Measurements from ENCODE around the gene GSPT1.
"Not testable (repeated sequence)": the region's sequence is repeated elsewhere in the genome, so short reads cannot be mapped to it uniquely, and the experiment has no call there.

The GSPT1 gene

DNA sequence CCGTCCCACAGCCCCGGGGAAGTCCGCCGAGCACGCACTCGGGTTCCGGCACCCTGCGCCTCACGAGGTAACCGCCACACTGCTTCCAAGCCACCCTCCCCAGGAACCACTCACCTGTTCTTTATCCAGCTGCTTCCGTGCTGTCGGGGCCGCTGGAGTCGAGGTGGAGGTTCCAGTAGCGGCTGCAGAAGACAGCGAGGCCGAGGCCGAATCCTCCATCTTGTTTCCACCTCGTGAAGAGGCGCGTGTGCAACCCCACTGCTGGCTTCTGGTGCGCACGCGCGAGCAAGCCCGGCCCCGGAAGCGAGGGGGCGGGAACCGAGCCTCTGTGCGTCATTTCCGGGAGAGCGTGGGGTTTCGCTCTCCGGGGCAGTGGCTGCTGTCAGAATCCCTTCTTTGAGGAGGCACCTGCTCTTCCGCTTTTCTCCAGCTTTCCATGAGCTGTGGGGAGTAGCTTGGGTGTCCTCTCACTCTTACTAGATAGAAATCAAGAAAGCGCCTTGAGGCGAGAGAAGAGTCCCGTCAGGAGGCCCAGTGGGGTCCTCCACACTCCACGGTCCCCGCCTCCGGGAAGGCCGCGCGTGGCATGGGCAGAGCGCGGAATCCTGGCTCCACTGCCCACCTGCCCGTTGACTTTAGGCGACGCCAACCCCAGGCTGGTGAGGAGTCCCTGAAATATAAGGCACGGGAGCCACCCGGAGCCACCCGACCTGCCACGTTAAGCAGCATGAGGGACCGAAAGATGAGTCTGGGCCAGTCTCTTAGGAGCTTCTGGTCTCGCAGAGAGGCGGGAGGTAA, 64.3 kb downstream of the GSPT1 start, which contains the start of gene RSL1D1:
TSS of gene RSL1D1 (minus strand) at position 249 of the 798 bp plus-strand sequence. CDS start at position 219, 30 bp downstream.
- peak; percentile 81 for DNase-seq

DNA sequence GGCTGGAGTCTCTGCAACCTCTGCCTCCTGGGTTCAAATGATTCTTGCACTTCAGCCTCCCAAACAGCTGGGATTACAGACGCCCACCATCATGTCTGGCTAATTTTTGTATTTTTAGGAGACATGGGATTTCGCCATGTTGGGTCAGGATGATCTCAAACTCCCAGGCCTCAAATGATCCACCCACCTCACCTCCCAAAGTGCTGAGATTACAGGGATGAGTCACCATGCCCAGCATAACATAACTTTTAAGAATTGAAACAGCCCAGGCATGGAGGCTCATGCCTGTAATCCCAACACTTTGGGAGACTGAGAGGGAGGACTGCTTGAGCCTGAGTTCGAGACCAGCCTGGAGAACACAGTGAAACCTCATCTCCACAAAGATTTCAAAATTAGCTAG, 66.9 kb downstream of the GSPT1 start:
- no peak for DNase-seq

DNA sequence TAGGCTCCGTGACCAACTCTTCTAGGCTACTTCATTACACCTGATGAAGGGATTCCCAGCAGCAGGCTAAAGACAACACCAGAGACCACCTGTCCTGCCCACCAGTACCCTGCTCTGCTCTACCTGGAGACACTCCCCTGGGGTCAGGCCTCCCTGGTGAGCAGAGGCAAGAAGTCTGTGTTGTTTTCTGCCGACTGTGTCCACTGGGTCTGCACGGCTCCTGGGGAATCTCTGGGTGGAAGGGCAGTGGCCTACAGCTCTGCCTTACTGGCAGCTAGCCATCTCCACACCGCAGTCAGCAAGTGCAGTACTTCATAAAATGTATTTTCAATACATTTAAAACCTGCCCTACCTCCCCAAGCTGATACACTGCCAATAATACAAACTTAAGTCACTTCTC, 71.3 kb downstream of the GSPT1 start:
- DNase-seq, result no peak

DNA sequence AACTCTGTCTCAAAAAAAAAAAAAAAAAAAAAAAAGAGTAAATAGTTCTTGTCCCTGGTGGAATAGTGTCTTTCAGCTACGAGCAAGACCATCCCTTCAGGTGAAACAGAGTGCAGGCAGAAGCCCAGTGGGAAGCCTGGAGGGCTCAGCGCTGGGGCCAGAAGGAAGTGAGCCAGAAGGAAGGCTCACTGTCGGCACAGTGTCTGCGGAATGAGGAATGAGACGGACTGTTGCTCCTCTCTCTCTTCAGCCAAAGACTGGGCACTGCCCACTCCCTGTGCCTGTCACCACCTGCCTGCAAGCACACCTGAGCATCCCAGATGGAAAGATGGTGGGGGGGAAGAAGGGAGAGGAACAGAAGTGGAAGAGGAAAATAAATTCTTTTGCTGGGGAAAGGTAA, 71.9 kb downstream of the GSPT1 start:
- no peak for DNase-seq

DNA sequence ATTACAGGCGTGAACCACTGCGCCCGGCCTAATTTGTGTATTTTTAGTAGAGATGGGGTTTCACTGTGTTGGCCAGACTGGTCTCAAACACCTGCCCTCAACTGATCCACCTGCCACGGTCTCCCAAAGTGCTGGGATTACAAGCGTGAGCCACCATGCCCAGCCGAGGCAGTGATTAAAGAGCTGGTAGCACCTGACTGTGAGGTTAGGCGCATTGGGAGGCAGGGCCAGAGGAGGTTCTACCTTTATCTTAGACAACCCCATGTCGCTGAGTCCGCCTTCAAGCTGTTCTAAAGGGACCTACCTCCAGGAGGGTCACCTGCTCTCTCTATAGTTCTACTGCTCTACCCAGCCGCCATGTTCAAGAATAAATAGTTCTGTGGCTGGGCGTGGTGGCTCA, 72.5 kb downstream of the GSPT1 start:
- DNase-seq, result no peak

DNA sequence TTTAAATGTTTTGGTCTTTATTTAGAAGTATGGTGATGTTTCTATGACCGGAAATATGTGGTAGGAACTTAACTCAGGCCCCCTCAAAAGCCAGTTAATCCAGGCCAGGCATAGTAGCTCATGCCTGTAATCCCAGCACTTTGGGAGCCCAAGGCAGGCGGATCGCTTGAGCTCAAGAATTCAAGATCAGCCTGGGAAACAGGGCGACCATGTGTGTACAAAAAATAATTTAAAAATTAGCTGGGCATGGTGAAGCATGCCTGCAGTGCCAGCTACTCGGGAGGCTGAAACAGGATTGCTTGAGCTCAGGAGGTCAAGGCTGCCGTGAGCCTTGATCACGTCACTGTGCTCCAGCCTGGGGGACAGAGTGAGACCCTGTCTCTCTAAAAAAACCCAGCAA, 74.7 kb downstream of the GSPT1 start:
- no peak for DNase-seq

DNA sequence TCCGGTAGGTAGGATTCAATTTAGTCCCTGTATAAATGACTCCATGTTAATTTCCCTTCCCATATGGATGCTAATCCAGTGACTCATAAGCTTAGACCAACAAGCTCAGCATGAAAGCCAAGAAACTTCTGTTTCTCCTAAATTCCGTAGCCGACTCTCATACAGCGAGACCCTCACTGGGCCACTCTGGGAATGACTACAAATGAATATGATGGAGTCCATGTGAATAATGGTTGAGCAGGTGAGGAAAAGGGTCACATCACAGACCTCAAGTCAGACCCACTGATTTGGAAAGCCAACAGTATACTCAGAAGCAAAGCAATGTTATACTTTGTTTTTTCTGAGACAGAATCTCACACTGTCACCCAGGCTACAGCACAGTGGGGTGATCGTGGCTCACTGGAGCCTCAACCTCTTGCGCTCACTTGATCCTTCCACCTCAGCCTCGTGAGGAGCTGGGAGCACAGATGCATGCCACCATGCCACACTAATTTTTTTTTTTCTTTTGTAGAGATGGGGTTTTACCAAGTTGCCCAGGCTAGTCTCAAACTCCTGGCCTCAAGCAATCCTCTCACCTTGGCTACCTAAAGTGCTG, 79.0 kb downstream of the GSPT1 start:
- DNase-seq, result no peak

DNA sequence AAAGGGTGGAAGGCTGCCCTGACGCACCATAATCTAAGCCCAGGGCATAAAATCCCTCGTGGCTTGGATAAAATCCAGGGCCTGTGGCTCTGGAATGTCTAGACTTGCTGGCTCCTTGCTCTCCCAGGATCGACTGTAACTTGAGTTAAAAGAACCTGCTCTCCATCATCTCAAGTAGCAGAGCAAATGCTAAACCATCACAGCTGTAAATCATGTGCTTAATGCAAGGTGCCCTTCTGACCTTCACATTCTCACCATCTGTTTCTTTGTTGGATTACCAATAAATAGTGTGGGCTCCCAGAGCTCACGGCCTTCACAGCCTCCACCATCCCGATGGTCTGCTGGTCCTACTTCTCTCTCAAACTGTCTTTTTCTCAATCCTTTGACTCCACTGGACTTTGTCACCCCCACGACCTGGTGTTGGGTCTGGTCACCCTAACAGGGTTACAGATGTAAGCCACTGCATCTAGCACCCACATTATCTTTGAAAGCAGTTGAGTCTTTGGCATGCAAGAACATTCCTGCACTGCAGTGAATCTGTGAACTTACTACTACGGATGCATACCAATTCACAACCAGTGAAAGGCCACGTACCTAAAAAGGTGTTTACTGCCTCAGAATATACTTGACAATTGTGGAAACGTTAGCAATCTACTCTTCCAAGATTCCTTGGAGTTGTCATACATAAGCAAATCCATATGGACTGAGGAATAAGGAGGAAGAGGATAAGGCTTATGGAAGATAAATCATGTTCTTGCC, 79.7 kb downstream of the GSPT1 start:
- no peak for DNase-seq

DNA sequence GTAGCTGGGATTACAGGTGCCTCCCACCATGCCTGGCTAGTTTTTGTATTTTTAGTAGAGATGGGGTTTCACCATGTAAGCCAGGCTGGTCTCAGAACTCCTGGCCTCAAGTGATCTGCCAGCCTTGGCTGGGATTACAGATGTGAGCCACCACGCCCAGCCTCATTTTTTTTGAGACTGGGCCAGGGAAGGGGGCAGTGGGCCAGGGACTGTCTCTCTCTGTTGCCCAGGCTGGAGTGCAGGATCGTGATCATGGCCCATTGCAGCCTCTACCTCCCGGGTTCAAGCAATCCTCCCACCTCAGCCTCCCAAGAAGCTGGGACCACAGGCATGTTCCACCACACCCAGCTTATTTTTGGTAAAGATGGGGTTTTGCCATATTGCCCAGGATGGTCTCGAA, 80.4 kb downstream of the GSPT1 start:
- DNase-seq, result no peak

DNA sequence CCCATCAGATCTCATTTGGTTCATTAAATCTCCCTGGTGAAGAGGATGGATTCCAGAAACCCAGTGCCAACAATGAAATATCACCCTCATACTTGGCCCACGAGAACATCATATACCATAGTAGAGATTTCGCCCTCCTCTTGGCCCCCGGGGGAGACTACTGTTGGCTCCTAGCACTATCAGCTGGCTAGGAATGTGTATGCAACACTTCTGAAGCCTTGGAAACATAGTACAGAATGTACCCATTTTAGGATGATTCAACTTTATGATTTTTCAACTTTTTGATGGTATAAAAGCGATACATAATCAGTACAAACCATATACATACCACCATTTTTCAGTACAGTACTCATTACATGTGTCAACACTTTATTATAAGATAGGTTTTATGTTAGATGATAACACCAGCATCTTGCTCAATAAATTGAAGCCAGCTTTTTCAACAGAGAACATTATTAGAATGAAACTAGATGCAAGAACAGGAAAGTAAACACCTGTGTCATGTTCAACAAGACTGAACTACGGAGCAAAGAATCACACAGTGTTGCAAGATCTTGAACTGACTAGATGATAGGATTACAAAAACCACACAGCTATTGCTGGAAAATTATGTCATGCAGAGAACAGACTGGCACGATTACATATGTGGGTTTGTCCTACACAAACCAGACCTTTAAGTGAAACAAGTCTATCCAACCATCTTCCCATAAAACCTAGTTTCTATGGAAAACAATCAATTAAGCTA, 81.6 kb downstream of the GSPT1 start:
- DNase-seq, result no peak

DNA sequence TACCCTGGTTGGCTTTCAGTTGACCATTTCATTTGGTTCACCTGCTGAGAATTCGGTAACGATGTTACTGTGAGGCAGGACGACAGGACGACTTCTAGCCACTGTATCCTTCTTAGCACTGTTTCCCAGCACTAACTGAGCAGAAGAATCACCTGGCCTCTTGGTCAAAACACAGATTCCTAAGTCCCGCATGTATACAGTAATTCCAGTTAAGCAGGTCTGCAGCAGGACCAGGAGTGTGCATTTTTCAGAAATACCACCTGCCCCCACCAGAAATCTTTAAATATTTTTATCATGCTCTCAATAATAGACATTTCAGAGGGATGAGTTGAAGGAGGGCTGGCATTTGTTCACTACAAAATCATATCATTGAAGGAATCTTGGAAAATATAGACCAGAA, 87.1 kb downstream of the GSPT1 start:
- DNase-seq, result no peak

DNA sequence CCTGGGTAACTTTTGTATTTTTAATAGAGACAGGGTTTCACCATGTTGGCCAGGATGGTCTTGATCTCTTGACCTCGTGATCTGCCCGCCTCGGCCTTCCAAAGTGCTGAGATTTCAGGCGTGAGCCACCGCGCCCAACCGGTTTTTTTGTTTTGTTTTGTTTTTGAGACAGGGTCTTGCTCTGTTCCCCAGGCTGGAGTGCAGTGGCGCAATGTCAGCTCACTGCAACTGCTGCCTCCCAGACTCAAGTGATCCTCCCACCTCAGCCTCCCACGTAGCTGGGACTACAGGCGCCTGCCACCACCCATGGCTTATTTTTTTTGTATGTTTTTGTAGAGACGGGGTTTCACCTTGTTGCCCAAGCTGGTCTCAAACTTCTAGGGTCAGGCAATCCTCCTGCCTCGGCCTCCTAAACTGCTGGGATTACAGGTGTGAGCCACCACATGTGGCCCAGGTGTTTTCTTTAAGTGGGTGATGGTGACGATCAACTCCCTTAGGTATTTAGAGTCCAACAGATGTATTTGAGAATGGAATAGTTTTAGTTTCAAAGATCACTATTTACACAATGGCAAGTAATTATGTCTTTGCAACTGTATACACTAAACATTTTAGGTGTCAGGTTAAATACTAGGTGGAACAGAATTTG, 90.1 kb downstream of the GSPT1 start:
- DNase-seq, result not testable (repeated sequence)

DNA sequence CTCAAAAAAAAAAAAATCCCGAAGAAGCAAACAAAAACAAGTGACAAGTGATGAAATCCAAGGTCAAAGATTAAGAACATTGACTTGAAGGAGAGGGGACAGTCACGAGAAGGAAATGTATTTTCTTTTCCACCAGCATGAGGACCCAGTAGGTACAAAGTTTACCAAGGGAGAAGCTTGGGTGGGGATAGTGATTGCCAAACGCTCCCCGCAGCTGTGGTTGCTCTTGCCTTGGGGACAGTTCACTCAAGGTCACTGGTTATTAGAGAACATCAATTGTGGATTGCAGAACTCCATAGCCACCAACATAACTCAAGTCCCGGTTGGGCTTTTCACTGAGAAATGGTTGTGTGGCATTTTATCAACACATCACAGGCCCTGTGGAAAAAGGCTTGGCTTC, 91.4 kb downstream of the GSPT1 start:
- no peak for DNase-seq

DNA sequence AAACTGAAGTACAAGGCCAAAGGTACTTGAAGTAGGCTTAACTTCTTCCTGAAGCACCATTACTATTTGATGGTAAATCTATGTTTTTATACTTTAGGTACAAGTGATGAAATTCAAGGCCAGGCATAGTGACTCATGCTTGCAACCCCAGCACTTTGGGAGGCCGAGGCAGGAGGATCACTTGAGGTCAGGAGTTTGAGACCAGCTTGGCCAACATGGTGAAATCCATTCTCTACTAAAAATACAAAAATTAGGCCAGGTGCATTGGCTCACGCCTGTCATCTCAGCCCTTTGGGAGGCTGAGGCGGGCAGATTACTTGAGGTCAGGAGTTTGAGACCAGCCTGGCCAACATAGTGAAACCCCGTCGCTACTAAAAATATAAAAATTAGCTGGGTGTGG, 92.1 kb downstream of the GSPT1 start:
- DNase-seq, result not testable (repeated sequence)

DNA sequence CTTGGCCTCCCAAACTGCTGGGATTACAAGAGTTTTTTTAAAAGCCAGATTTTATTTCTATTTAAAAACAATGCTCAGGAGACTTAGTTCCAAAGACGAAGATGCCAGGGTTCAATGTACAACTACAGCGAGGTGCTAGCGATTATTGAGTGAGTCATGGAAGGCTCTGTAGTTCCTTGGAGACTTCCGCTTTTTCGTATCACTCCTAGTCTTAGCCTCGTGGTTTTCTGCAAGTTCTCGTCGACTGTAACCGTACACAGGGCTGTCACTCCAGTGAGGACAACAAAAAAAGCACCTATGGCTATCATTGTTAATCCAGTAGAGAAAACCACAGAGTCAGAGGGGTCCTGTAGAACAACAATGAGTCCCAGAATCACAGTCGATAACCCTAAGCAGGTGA, 96.0 kb downstream of the GSPT1 start:
- DNase-seq, result no peak

DNA sequence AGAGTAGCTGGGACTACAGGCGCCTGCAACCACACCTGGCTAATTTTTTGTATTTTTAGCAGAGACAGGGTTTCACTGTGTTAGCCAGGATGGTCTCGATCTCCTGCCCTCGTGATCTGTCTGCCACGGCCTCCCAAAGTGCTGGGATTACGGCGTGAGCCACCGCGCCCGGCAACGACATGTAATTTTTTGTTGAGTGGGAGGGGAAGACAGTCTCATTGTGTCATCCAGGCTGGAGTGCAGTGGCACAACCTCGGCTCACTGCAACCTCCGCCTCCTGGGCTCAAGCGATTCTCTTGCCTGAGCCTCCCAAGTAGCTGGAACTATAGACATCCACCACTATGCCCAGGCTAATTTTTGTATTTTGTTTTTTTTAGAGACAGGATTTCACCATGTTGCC, 96.8 kb downstream of the GSPT1 start:
- DNase-seq, result not testable (repeated sequence)
